ENCODE data around the gene NEURL3. TPM values are rescaled to one million over a fixed set of nuclear protein-coding genes. Genes with fewer than 3 reads are reported as not detected.

The NEURL3 gene
- total and polyA plus RNA-seq, 2 donors (not counting 1 experiment from before 2014, with no cell fraction given) = not detected

DNA sequence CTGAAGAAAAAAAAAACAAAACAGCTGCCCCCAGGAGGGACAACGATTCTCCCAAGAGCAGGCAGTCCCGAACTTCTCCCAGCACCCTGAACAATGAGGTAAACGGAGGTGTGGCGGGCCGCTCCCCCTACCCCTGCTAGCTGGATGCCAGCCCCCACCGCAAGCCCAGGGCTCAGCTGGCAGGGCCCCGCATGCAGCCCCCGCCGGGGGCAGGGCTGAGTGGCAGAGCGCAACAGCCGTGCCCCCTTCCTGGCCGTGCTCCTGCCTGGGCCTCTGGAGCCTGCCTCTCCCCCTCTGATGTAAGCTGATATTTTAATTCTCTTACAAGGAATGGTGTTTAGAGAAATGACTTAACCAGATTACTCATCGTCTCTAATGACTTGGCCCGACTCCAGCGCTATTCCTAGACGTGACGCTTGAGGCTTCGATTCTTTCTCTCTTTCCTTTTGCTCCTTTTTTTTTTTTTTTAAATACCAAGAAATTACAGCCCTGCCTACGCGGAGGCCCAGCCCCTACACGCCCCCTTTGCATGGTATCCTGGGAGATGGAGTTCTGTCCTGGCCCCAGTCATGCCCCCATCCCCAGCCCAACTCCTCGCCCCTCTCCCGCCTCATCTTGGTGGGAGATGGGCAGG lies 26.8 kb upstream of the NEURL3 start:
- no peaks in the 10 kb centered on the region for H4K20me1 ChIP-seq (ENCODE audit: control insufficient read depth, extremely low read depth, insufficient read depth, low read length)
- no peaks in the 10 kb centered on the region for H3K27me3 ChIP-seq (ENCODE audit: control insufficient read depth, insufficient read depth, low read length)
- H2AFZ ChIP-seq (ENCODE audit: low read length) = no peak overlapping the region
- DNase-seq (ENCODE audit: low read depth in 2 of 2) = peak; percentile 99 to 100
- TF ChIP-seq, protein P1, sequence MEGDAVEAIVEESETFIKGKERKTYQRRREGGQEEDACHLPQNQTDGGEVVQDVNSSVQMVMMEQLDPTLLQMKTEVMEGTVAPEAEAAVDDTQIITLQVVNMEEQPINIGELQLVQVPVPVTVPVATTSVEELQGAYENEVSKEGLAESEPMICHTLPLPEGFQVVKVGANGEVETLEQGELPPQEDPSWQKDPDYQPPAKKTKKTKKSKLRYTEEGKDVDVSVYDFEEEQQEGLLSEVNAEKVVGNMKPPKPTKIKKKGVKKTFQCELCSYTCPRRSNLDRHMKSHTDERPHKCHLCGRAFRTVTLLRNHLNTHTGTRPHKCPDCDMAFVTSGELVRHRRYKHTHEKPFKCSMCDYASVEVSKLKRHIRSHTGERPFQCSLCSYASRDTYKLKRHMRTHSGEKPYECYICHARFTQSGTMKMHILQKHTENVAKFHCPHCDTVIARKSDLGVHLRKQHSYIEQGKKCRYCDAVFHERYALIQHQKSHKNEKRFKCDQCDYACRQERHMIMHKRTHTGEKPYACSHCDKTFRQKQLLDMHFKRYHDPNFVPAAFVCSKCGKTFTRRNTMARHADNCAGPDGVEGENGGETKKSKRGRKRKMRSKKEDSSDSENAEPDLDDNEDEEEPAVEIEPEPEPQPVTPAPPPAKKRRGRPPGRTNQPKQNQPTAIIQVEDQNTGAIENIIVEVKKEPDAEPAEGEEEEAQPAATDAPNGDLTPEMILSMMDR (conservative IDR thresholded peaks at IDR 0.05 in 1 of 2, IDR thresholded peaks at IDR 0.05 in 1 of 2; ENCODE audit: low read depth in 1 of 2, low read length in 2 of 2) = no peak
- no peak for TF ChIP-seq EZH2 (IDR thresholded peaks at IDR 0.05; ENCODE audit: low read length, missing control alignments)
- H3K79me2 ChIP-seq (ENCODE audit: control insufficient read depth, insufficient read depth, low read length) = no peaks in the 10 kb centered on the region
- peak overlapping the region in 1 of 4 experiments; percentile 37 for H3K4me3 ChIP-seq (replicated peaks in 1 of 4; ENCODE audit: control extremely low read depth in 1 of 4, insufficient read depth in 1 of 4, low read depth in 3 of 4, low read length in 4 of 4)
- peak overlapping the region; percentile 66 for H3K4me2 ChIP-seq (ENCODE audit: extremely low read depth, insufficient read depth, low read length)
- H3K9ac ChIP-seq (ENCODE audit: insufficient read depth, low read length) = peak overlapping the region; percentile 64
- peak overlapping the region; percentile 63 for H3K27ac ChIP-seq (ENCODE audit: insufficient read depth, low read length)
- no peaks in the 10 kb centered on the region for H3K9me3 ChIP-seq (ENCODE audit: control insufficient read depth, insufficient read depth, low read depth, low read length)
- no peaks in the 10 kb centered on the region for H3K36me3 ChIP-seq (ENCODE audit: control insufficient read depth, insufficient read depth, low read length)
- H3K4me1 ChIP-seq (ENCODE audit: control insufficient read depth, extremely low read depth, insufficient read depth, low read length) = peaks cover 34% of the 10 kb centered on the region

DNA sequence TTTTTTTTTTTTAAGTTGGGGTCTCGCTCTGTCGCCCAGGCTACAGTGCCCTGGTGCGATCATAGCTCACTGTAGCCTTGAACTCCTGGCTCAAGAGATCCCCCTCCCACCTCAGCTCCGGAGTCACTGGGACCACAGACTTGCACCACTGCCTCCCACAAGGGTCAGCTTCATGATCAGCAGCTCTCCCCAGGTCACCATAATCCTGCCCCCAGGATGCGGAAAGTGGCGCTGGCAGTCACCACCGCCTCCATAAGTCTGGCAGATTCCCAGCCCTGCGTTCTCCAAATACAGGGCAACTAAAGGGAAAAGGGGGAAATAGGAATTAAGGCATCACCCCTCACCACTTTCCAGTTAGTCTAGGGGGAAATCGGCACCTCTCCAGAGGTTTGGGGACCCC lies 26.2 kb upstream of the NEURL3 start:
- Histone ChIP-seq H3K27me3 (ENCODE audit: control insufficient read depth, insufficient read depth, low read length) (no peaks in the 10 kb centered on the region), H3K4me3 (replicated peaks in 1 of 4; ENCODE audit: control extremely low read depth in 1 of 4, insufficient read depth in 1 of 4, low read depth in 3 of 4, low read length in 4 of 4) (peak overlapping the region in 1 of 4 experiments; percentile 37), H2AFZ (ENCODE audit: low read length) (no peak overlapping the region), H3K9me3 (ENCODE audit: control insufficient read depth, insufficient read depth, low read depth, low read length) (no peaks in the 10 kb centered on the region), H3K36me3 (ENCODE audit: control insufficient read depth, insufficient read depth, low read length) (no peaks in the 10 kb centered on the region), H3K9ac (ENCODE audit: insufficient read depth, low read length) (no peak overlapping the region), H3K4me2 (ENCODE audit: extremely low read depth, insufficient read depth, low read length) (peak overlapping the region; percentile 66), H4K20me1 (ENCODE audit: control insufficient read depth, extremely low read depth, insufficient read depth, low read length) (no peaks in the 10 kb centered on the region), H3K79me2 (ENCODE audit: control insufficient read depth, insufficient read depth, low read length) (no peaks in the 10 kb centered on the region), H3K27ac (ENCODE audit: insufficient read depth, low read length) (peak overlapping the region; percentile 63), H3K4me1 (ENCODE audit: control insufficient read depth, extremely low read depth, insufficient read depth, low read length) (peaks cover 34% of the 10 kb centered on the region)
- no peak for DNase-seq (ENCODE audit: low read depth in 2 of 2)
- TF ChIP-seq, protein P1 (conservative IDR thresholded peaks at IDR 0.05 in 1 of 2, IDR thresholded peaks at IDR 0.05 in 1 of 2; ENCODE audit: low read depth in 1 of 2, low read length in 2 of 2) = no peak
- TF ChIP-seq EZH2 (IDR thresholded peaks at IDR 0.05; ENCODE audit: low read length, missing control alignments) = no peak

DNA sequence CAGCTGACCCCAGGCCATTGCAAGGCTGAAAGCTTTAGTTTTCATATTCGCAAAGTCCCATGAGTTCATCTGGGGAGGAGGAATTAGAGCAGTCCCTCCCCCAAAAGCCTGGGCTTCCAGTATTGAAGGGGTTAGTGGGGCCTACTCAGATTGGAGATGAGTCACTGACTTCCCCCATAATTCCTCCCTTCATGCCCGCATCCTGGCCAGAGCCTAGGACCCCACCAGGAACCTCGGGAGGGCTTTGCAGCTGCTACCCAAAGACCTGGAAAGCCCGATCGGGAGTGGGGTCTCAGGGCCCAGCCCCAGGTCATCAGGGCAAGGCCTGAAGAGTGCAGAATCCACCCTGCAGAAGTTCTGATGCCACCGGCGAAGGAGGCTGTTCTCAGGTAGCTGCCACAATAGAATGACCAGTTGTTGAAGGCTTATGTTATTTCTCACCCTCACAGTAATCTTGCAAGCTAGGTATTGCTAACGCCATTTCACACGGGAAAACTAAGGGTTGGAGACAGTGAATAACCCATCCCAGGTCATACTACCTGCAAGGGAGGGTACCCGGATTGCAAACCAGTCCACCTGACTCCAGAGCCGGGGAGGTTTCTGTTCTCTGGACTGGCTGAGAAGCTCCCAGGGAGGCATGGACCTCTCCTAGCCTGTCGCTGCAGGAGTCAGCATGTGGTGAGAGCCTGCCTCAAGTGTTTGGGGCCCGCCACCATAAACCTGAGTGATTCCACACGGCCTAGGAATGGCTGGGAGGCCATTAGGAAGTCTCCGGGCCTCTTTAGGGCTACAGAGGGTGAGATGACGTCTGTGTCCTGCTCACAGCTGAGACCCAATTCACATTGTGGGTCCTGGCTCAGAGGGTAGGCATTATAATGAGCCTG lies 25.6 kb upstream of the NEURL3 start:
- no peaks in the 10 kb centered on the region for H3K9me3 ChIP-seq (ENCODE audit: control insufficient read depth, insufficient read depth, low read depth, low read length)
- no peaks in the 10 kb centered on the region for H4K20me1 ChIP-seq (ENCODE audit: control insufficient read depth, extremely low read depth, insufficient read depth, low read length)
- no peak overlapping the region for H3K4me3 ChIP-seq (replicated peaks in 1 of 4; ENCODE audit: control extremely low read depth in 1 of 4, insufficient read depth in 1 of 4, low read depth in 3 of 4, low read length in 4 of 4)
- no peaks in the 10 kb centered on the region for H3K79me2 ChIP-seq (ENCODE audit: control insufficient read depth, insufficient read depth, low read length)
- H3K36me3 ChIP-seq (ENCODE audit: control insufficient read depth, insufficient read depth, low read length) = no peaks in the 10 kb centered on the region
- H3K9ac ChIP-seq (ENCODE audit: insufficient read depth, low read length) = no peak overlapping the region
- H2AFZ ChIP-seq (ENCODE audit: low read length) = no peak overlapping the region
- H3K4me2 ChIP-seq (ENCODE audit: extremely low read depth, insufficient read depth, low read length) = no peak overlapping the region
- H3K27ac ChIP-seq (ENCODE audit: insufficient read depth, low read length) = no peak overlapping the region
- DNase-seq (ENCODE audit: low read depth in 2 of 2) = no peak
- peaks cover 34% of the 10 kb centered on the region for H3K4me1 ChIP-seq (ENCODE audit: control insufficient read depth, extremely low read depth, insufficient read depth, low read length)
- H3K27me3 ChIP-seq (ENCODE audit: control insufficient read depth, insufficient read depth, low read length) = no peaks in the 10 kb centered on the region
- no peak for TF ChIP-seq EZH2 (IDR thresholded peaks at IDR 0.05; ENCODE audit: low read length, missing control alignments)
- TF ChIP-seq, protein P1 (conservative IDR thresholded peaks at IDR 0.05 in 1 of 2, IDR thresholded peaks at IDR 0.05 in 1 of 2; ENCODE audit: low read depth in 1 of 2, low read length in 2 of 2) = no peak
